ENCODE data around the gene IPO11. TPM values are rescaled to one million over a fixed set of nuclear protein-coding genes. Genes with fewer than 3 reads are reported as not detected.
"Not testable (repeated sequence)": the region's sequence is repeated elsewhere in the genome, so short reads cannot be mapped to it uniquely, and the experiment has no call there.

IPO11 gene
- total and polyA plus RNA-seq, 7 experiments from 2014 or later = 5.9 to 29.0 (median 23.2) TPM

DNA sequence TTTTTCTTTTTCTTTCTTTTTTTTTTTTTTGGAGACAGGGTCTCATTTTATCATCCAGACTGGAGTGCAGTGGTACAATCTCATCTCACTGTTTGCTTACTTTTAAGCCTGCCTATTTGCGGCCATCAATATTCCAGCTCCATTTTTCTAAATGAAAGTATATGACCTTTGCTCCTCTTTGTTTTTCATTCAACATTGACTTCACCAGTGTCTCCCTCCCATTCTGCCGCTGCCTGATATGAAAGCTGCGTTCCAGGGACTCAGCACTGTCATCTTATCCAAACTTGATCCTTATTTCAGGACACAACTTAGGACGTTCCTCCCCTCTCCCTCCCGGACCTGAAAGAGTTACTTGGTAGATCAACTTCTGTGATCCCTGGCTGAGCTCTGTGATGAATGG, 239.7 kb downstream of the IPO11 start:
- Mint-ChIP-seq H3K4me1 (peaks cover 0 to 9% (median 3%) of the 10 kb centered on the region in 7 donors), H3K4me3 (no peak overlapping the region), H3K36me3 (peaks cover 0 to 14% (median 4%) of the 10 kb centered on the region in 5 donors), H3K9me3 (peaks cover 0 to 22% (median 4%) of the 10 kb centered on the region in 11 donors), H3K27me3 (no peaks in the 10 kb centered on the region), H3K27ac (no peak overlapping the region)
- Histone ChIP-seq H3K27me3 (ENCODE audit: control insufficient read depth in 2 of 2, insufficient read depth in 2 of 2, low read length in 2 of 2) (no peaks in the 10 kb centered on the region), H3K36me3 (ENCODE audit: control insufficient read depth in 2 of 3, insufficient read depth in 3 of 3, low read length in 3 of 3) (no peaks in the 10 kb centered on the region), H3K9me3 (ENCODE audit: control insufficient read depth in 2 of 3, low read length in 3 of 3) (no peaks in the 10 kb centered on the region), H3K4me1 (ENCODE audit: control insufficient read depth in 2 of 2, insufficient read depth in 2 of 2, low read length in 2 of 2) (no peaks in the 10 kb centered on the region), H3K27ac (ENCODE audit: low read depth, low read length) (no peak overlapping the region), H3K4me3 (ENCODE audit: low read length) (no peak overlapping the region)
- DNase-seq (no peak), ATAC-seq (no peak)
- POLR2A ChIA-PET = no interaction called here
- intact Hi-C loops (cut with micrococcal nuclease) = no loop called here
- CTCF ChIA-PET = no interaction called here

- CTCF ChIA-PET = no interaction called here
- Histone ChIP-seq H3K27ac (ENCODE audit: low read depth, low read length) (no peak overlapping the region), H3K36me3 (ENCODE audit: control insufficient read depth in 2 of 3, insufficient read depth in 3 of 3, low read length in 3 of 3) (no peaks in the 10 kb centered on the region), H3K4me1 (ENCODE audit: control insufficient read depth in 2 of 2, insufficient read depth in 2 of 2, low read length in 2 of 2) (no peaks in the 10 kb centered on the region), H3K4me3 (ENCODE audit: low read length) (no peak overlapping the region), H3K27me3 (ENCODE audit: control insufficient read depth in 2 of 2, insufficient read depth in 2 of 2, low read length in 2 of 2) (no peaks in the 10 kb centered on the region), H3K9me3 (ENCODE audit: control insufficient read depth in 2 of 3, low read length in 3 of 3) (no peaks in the 10 kb centered on the region)
- no peak for DNase-seq
- peaks cover 0 to 14% (median 4%) of the 10 kb centered on the region in 5 donors for H3K36me3 Mint-ChIP-seq
- H3K27me3 Mint-ChIP-seq = no peaks in the 10 kb centered on the region
- peaks cover 0 to 29% (median 6%) of the 10 kb centered on the region in 11 donors for H3K9me3 Mint-ChIP-seq
- intact Hi-C loops (cut with micrococcal nuclease) = no loop called here
- no peak for ATAC-seq
- no peak overlapping the region for H3K27ac Mint-ChIP-seq
- POLR2A ChIA-PET = no interaction called here
- H3K4me1 Mint-ChIP-seq = peaks cover 0 to 9% (median 3%) of the 10 kb centered on the region in 7 donors
- no peak overlapping the region for H3K4me3 Mint-ChIP-seq
These were observed 240.7 kb downstream of the IPO11 start for GRCh38 chr5:62653001-62653863.

DNA sequence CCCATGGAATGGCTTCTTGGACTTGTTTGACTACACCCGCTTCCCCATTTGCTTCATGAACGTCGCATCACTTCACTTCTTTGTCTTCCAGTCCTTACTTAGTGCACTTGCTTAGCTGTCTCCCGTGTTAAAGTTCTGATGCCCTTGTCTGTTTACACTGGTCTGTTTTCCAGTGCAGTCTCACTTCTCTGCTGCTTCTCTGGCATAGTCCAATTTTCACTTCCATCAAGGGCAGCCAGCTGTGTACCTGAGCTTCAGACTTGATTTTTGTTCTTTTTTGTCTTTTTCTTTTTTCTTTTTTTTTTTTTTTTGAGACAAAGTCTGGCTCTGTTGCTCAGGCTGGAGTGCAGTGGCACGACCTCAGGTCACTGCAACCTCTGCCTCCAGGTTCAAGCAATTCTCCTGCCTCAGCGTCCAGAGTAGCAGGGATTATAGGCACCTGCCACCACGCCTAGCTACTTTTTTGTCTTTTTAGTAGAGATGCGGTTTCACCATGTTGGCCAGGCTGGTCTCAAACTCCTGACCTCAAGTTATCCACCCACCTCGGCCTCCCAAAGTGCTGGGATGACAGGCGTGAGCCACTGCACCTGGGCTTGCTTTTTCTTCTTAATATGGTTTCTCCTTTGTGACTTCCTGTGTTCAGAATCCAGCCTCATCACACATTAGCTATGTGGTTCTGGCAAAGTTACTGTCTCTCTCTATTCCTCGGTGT, 241.5 kb downstream of the IPO11 start:
- POLR2A ChIA-PET = no interaction called here
- no peak overlapping the region for H3K4me3 ChIP-seq (ENCODE audit: low read length)
- H3K27me3 ChIP-seq (ENCODE audit: control insufficient read depth in 2 of 2, insufficient read depth in 2 of 2, low read length in 2 of 2) = no peaks in the 10 kb centered on the region
- DNase-seq (no peak), ATAC-seq (no peak)
- Mint-ChIP-seq H3K9me3 (peaks cover 0 to 37% (median 11%) of the 10 kb centered on the region in 11 donors), H3K27ac (no peak overlapping the region), H3K27me3 (peaks cover 0 to 2% (median 0%) of the 10 kb centered on the region in 5 donors), H3K4me1 (peaks cover 0 to 9% (median 3%) of the 10 kb centered on the region in 7 donors), H3K36me3 (peaks cover 0 to 14% (median 4%) of the 10 kb centered on the region in 5 donors), H3K4me3 (peak overlapping the region in 1 of 10 donors; percentile 15)
- H3K27ac ChIP-seq (ENCODE audit: low read depth, low read length) = no peak overlapping the region
- H3K36me3 ChIP-seq (ENCODE audit: control insufficient read depth in 2 of 3, insufficient read depth in 3 of 3, low read length in 3 of 3) = no peaks in the 10 kb centered on the region
- H3K4me1 ChIP-seq (ENCODE audit: control insufficient read depth in 2 of 2, insufficient read depth in 2 of 2, low read length in 2 of 2) = no peaks in the 10 kb centered on the region
- CTCF ChIA-PET = no interaction called here
- no peaks in the 10 kb centered on the region for H3K9me3 ChIP-seq (ENCODE audit: control insufficient read depth in 2 of 3, low read length in 3 of 3)
- intact Hi-C loops (cut with micrococcal nuclease) = no loop called here

DNA sequence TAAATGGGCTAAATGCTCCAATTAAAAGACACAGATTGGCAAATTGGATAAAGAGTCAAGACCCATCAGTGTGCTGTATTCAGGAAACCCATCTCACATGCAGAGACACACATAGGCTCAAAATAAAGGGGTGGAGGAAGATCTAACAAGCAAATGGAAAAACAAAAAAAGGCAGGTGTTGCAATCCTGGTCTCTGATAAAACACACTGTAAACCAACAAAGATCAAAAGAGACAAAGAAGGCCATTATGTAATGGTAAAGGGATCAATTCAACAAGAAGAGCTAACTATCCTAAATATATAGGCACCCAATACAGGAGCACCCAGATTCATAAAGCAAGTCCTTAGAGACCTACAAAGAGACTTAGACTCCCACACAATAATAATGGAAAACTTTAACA, 245.2 kb downstream of the IPO11 start:
- H3K36me3 ChIP-seq (ENCODE audit: control insufficient read depth in 2 of 3, insufficient read depth in 3 of 3, low read length in 3 of 3); H3K27me3 ChIP-seq (ENCODE audit: control insufficient read depth in 2 of 2, insufficient read depth in 2 of 2, low read length in 2 of 2); H3K27me3 Mint-ChIP-seq; CTCF ChIA-PET; H3K4me3 ChIP-seq (ENCODE audit: low read length); DNase-seq; ATAC-seq; POLR2A ChIA-PET; H3K27ac Mint-ChIP-seq; intact Hi-C loops (cut with micrococcal nuclease); H3K27ac ChIP-seq (ENCODE audit: low read depth, low read length); H3K4me1 ChIP-seq (ENCODE audit: control insufficient read depth in 2 of 2, insufficient read depth in 2 of 2, low read length in 2 of 2); H3K4me3 Mint-ChIP-seq; H3K9me3 ChIP-seq (ENCODE audit: control insufficient read depth in 2 of 3, low read length in 3 of 3); H3K4me1 Mint-ChIP-seq: not testable (repeated sequence)
- H3K36me3 Mint-ChIP-seq = peaks cover 0 to 10% (median 2%) of the 10 kb centered on the region in 5 donors
- H3K9me3 Mint-ChIP-seq = peaks cover 0 to 50% (median 13%) of the 10 kb centered on the region in 11 donors

DNA sequence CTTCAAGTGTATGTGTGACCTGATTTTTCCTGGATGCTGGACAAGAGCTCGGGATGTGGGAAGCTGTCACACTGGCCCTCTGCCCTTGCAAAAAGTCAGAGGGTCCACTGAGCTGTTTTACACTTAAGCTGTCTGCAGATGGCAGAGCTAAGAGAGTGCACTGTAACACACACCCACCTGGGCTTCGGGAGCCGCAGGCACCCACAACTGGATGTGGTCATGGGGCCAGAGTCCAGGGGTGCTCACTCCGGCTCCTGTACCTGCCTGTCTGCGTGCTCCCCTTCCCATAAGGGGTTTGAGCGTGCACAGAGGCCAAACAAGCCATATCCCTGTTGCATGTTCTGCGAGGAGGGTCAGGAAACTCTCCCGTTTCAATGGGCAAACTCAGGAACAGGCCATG, 248.6 kb downstream of the IPO11 start:
- Histone ChIP-seq H3K27me3 (ENCODE audit: control insufficient read depth in 2 of 2, insufficient read depth in 2 of 2, low read length in 2 of 2) (no peaks in the 10 kb centered on the region), H3K4me1 (ENCODE audit: control insufficient read depth in 2 of 2, insufficient read depth in 2 of 2, low read length in 2 of 2) (no peaks in the 10 kb centered on the region), H3K36me3 (ENCODE audit: control insufficient read depth in 2 of 3, insufficient read depth in 3 of 3, low read length in 3 of 3) (no peaks in the 10 kb centered on the region), H3K4me3 (ENCODE audit: low read length) (no peak overlapping the region), H3K27ac (ENCODE audit: low read depth, low read length) (no peak overlapping the region), H3K9me3 (ENCODE audit: control insufficient read depth in 2 of 3, low read length in 3 of 3) (no peaks in the 10 kb centered on the region)
- ChIA-PET POLR2A (no interaction called here), CTCF (no interaction called here)
- intact Hi-C loops (cut with micrococcal nuclease) = no loop called here
- peaks cover 0 to 37% (median 13%) of the 10 kb centered on the region in 11 donors for H3K9me3 Mint-ChIP-seq
- DNase-seq (no peak), ATAC-seq (no peak)
- H3K4me3 Mint-ChIP-seq = no peak overlapping the region
- H3K27me3 Mint-ChIP-seq = peaks cover 0 to 2% (median 0%) of the 10 kb centered on the region in 5 donors
- no peak overlapping the region for H3K27ac Mint-ChIP-seq
- no peaks in the 10 kb centered on the region for H3K4me1 Mint-ChIP-seq
- H3K36me3 Mint-ChIP-seq = no peaks in the 10 kb centered on the region

GRCh38 chr5:62662521-62662920, 250.0 kb downstream of the IPO11 start:
- Mint-ChIP-seq H3K4me1 (no peaks in the 10 kb centered on the region), H3K4me3 (no peak overlapping the region), H3K36me3 (no peaks in the 10 kb centered on the region), H3K27ac (no peak overlapping the region), H3K9me3 (peaks cover 0 to 37% (median 13%) of the 10 kb centered on the region in 11 donors), H3K27me3 (peaks cover 0 to 2% (median 0%) of the 10 kb centered on the region in 5 donors)
- no peaks in the 10 kb centered on the region for H3K27me3 ChIP-seq (ENCODE audit: control insufficient read depth in 2 of 2, insufficient read depth in 2 of 2, low read length in 2 of 2)
- H3K9me3 ChIP-seq (ENCODE audit: control insufficient read depth in 2 of 3, low read length in 3 of 3) = no peaks in the 10 kb centered on the region
- no peaks in the 10 kb centered on the region for H3K36me3 ChIP-seq (ENCODE audit: control insufficient read depth in 2 of 3, insufficient read depth in 3 of 3, low read length in 3 of 3)
- POLR2A ChIA-PET = no interaction called here
- H3K4me3 ChIP-seq (ENCODE audit: low read length) = no peak overlapping the region
- ATAC-seq = no peak
- no peak overlapping the region for H3K27ac ChIP-seq (ENCODE audit: low read depth, low read length)
- DNase-seq = no peak
- H3K4me1 ChIP-seq (ENCODE audit: control insufficient read depth in 2 of 2, insufficient read depth in 2 of 2, low read length in 2 of 2) = no peaks in the 10 kb centered on the region
- CTCF ChIA-PET = no interaction called here
- intact Hi-C loops (cut with micrococcal nuclease) = no loop called here
